ENCODE measurements around the gene TUBB3. TPM values are rescaled to one million over a fixed set of nuclear protein-coding genes. Genes with fewer than 3 reads are reported as not detected.

Gene TUBB3
- total RNA-seq, 1 donor from 2014 or later, result 201 TPM

- Mint-ChIP-seq H3K36me3 (ENCODE audit: insufficient read depth) (peaks cover 16% of the 10 kb centered on the region), H3K27ac (no peak overlapping the region)
- no peak for TF ChIP-seq CTCF (IDR thresholded peaks at IDR 0.05; ENCODE audit: unreplicated experiment)
Observed at GRCh38 chr16:89897204-89897603, 25.9 kb upstream of the TUBB3 start.

GRCh38 chr16:89898201-89898967 is 24.8 kb upstream of the TUBB3 start:
- H3K27me3 Mint-ChIP-seq, result no peaks in the 10 kb centered on the region
- TF ChIP-seq CTCF (IDR thresholded peaks at IDR 0.05; ENCODE audit: unreplicated experiment), result no peak
- no peaks in the 10 kb centered on the region for H3K4me1 Mint-ChIP-seq (ENCODE audit: low read depth)
- H3K4me3 Mint-ChIP-seq (ENCODE audit: low read depth), result no peak overlapping the region
- peaks cover 16% of the 10 kb centered on the region for H3K36me3 Mint-ChIP-seq (ENCODE audit: insufficient read depth)
- no peak for DNase-seq (ENCODE audit: low spot score, unreplicated experiment)
- no peaks in the 10 kb centered on the region for H3K9me3 Mint-ChIP-seq (ENCODE audit: low read depth)
- H3K27ac Mint-ChIP-seq, result no peak overlapping the region

More at GRCh38 chr16:89897204-89897603, 25.9 kb upstream of the TUBB3 start:
- Mint-ChIP-seq H3K9me3 (ENCODE audit: low read depth) (no peaks in the 10 kb centered on the region), H3K27me3 (no peaks in the 10 kb centered on the region), H3K4me3 (ENCODE audit: low read depth) (no peak overlapping the region), H3K4me1 (ENCODE audit: low read depth) (no peaks in the 10 kb centered on the region)
- DNase-seq (ENCODE audit: low spot score, unreplicated experiment), result no peak

- peaks cover 14% of the 10 kb centered on the region for H3K36me3 Mint-ChIP-seq (ENCODE audit: insufficient read depth)
- TF ChIP-seq CTCF (IDR thresholded peaks at IDR 0.05; ENCODE audit: unreplicated experiment), result no peak
- H3K4me1 Mint-ChIP-seq (ENCODE audit: low read depth), result no peaks in the 10 kb centered on the region
- H3K27me3 Mint-ChIP-seq, result no peaks in the 10 kb centered on the region
- H3K27ac Mint-ChIP-seq, result no peak overlapping the region
- no peak for DNase-seq (ENCODE audit: low spot score, unreplicated experiment)
- no peak overlapping the region for H3K4me3 Mint-ChIP-seq (ENCODE audit: low read depth)
- H3K9me3 Mint-ChIP-seq (ENCODE audit: low read depth), result no peaks in the 10 kb centered on the region
Observed at GRCh38 chr16:89899879-89900481, 23.2 kb upstream of the TUBB3 start.

DNA sequence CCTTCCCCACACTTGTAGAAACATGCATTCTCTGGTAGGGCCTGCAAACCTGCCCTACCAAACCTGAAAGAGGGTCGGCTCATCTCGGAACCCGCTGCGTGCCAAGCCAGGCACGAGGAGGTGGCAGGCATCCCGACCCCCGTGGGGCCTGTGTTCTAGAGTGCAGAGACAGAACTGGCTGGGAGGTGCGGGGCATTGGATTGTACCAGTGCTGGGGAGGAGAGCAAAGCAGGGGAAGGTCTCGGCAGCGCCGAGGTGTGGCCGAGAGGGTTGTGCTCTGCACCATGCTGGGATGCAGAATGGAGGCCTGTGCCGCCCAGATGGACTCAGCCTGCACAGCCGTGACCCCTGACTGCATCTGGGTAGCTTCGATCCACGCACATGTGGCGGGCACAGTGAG is 22.3 kb upstream of the TUBB3 start:
- no peak for TF ChIP-seq CTCF (IDR thresholded peaks at IDR 0.05; ENCODE audit: unreplicated experiment)
- Mint-ChIP-seq H3K27ac (no peak overlapping the region), H3K9me3 (ENCODE audit: low read depth) (no peaks in the 10 kb centered on the region), H3K36me3 (ENCODE audit: insufficient read depth) (peaks cover 18% of the 10 kb centered on the region), H3K4me3 (ENCODE audit: low read depth) (no peak overlapping the region), H3K27me3 (no peaks in the 10 kb centered on the region), H3K4me1 (ENCODE audit: low read depth) (no peaks in the 10 kb centered on the region)
- no peak for DNase-seq (ENCODE audit: low spot score, unreplicated experiment)

DNA sequence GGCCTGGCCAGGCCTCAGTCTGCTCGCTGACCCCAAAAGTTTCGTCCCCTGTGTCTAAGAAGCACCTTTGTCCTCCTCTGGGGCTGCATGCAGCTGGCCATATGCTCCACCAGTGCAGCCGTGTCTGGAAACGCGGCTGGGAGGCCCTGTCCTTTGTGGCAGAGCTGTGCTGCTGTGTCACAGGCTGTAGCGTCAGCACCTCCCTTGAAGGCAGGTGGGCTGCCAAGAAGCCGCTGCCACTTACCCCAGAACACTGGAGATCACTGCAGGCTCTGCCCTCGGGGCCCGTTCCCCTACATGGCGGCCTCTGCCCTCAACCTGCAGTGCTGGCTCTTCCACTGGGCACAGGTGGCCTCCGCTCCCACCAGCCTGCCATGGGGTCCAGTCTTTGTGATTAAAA is 20.2 kb upstream of the TUBB3 start:
- no peak for TF ChIP-seq CTCF (IDR thresholded peaks at IDR 0.05; ENCODE audit: unreplicated experiment)
- H3K36me3 Mint-ChIP-seq (ENCODE audit: insufficient read depth), result peaks cover 28% of the 10 kb centered on the region
- no peaks in the 10 kb centered on the region for H3K9me3 Mint-ChIP-seq (ENCODE audit: low read depth)
- no peak overlapping the region for H3K27ac Mint-ChIP-seq
- no peaks in the 10 kb centered on the region for H3K4me1 Mint-ChIP-seq (ENCODE audit: low read depth)
- no peak overlapping the region for H3K4me3 Mint-ChIP-seq (ENCODE audit: low read depth)
- DNase-seq (ENCODE audit: low spot score, unreplicated experiment), result no peak
- H3K27me3 Mint-ChIP-seq, result no peaks in the 10 kb centered on the region
